ENCODE results near the gene TRDN. TPM values are rescaled to one million over a fixed set of nuclear protein-coding genes. Genes with fewer than 3 reads are reported as not detected.
A peak's percentile ranks its signal among the peaks of the same experiment; 100 is the strongest.
"Not testable (repeated sequence)": the region's sequence is repeated elsewhere in the genome, so short reads cannot be mapped to it uniquely, and the experiment has no call there.

The TRDN gene
- total RNA-seq, 1 experiment from 2014 or later = 10.4 TPM

DNA sequence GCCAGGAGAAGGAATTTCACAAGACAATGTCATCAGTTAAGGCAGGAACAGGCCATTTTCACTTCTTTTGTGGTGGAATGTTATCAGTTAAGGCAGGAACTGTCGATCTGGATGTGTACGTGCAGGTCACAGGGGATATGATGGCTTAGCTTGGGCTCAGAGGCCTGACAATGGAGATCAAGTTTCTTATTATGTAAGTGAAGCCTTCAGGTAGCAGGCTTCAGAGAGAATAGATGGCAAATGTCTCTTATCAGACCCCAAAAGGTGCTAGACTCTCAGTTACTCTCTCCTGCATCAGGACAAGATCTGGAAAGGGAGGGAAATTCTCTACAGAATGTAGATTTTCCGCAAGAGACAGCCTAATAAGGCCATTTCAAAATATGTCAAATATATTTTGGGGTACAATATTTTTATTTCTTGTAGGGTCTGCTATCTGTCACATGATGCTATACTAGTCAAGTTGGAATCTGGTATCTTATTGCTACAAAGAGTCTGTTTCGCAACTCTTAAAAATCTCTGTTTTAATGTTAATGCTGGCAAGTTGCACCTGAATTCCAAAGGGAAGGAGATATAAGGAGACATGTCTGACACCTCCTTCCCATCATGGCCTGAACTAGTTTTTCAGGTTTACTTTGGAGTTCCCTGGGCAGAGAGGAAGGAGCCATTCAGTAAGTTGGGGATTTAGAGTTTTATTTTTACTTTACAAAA is 48.8 kb downstream of the TRDN start:
- Histone ChIP-seq H3K79me2 (ENCODE audit: insufficient read depth, low read length) (no peaks in the 10 kb centered on the region; the same call in 1 of the 2 replicates), H3K4me2 (ENCODE audit: insufficient read depth, insufficient read length, low read length) (no peak overlapping the region), H3K79me1 (ENCODE audit: insufficient read depth, low read depth, low read length, poor library complexity, severe bottlenecking) (no peaks in the 10 kb centered on the region), H2AK5ac (ENCODE audit: insufficient read length, low read length) (no peak overlapping the region), H3K14ac (ENCODE audit: insufficient read depth, low read length) (no peak overlapping the region), H3K9ac (ENCODE audit: extremely low read depth, insufficient read length, low read length) (no peak overlapping the region), H3K56ac (ENCODE audit: insufficient read length, low read depth, low read length) (no peak overlapping the region), H3K4me1 (ENCODE audit: insufficient read depth, low read length) (no peaks in the 10 kb centered on the region; the same call in 1 of the 2 replicates), H3K27ac (ENCODE audit: insufficient read length, low read depth, low read length) (peak overlapping the region; percentile 47), H3K23me2 (ENCODE audit: insufficient read length, low read depth, low read length, poor library complexity, severe bottlenecking) (no peaks in the 10 kb centered on the region), H2BK15ac (ENCODE audit: low read depth, low read length) (no peak overlapping the region), H4K91ac (ENCODE audit: insufficient read length, low read depth, low read length) (no peak overlapping the region), H3K18ac (ENCODE audit: insufficient read length, low read depth, low read length) (no peak overlapping the region), H4K8ac (replicated peaks; ENCODE audit: insufficient read length, low read depth, low read length) (no peak overlapping the region), H2BK5ac (ENCODE audit: insufficient read length, low read length) (no peak overlapping the region), H3T11ph (ENCODE audit: low read length) (no peak overlapping the region), H3K23ac (ENCODE audit: insufficient read length, low read depth, low read length) (no peak overlapping the region), H4K20me1 (ENCODE audit: control insufficient read depth, insufficient read depth, insufficient read length) (no peaks in the 10 kb centered on the region), H3K4ac (ENCODE audit: low read depth, low read length) (no peak overlapping the region), H2BK120ac (ENCODE audit: low read depth, low read length, poor library complexity, severe bottlenecking) (no peak overlapping the region), H2BK20ac (ENCODE audit: low read depth, low read length, poor library complexity, severe bottlenecking) (no peak overlapping the region), H2BK12ac (ENCODE audit: insufficient read length, low read depth, low read length) (no peak overlapping the region), H3K27me3 (ENCODE audit: insufficient read depth, low read length) (no peaks in the 10 kb centered on the region), H4K5ac (ENCODE audit: insufficient read length, low read depth, low read length) (no peak overlapping the region), H3K9me3 (ENCODE audit: control insufficient read depth, low read depth, low read length) (no peaks in the 10 kb centered on the region), H2AFZ (ENCODE audit: low read length) (no peak overlapping the region)
- Mint-ChIP-seq H3K27ac (peak overlapping the region; percentile 81 to 86 (median 83)), H3K9me3 (peaks cover 14% of the 10 kb centered on the region in 2 experiments), H3K27me3 (ENCODE audit: low read depth) (peaks cover 2% of the 10 kb centered on the region; the same call in 1 of the 2 replicates), H3K4me3 (peak overlapping the region in 1 of 2 experiments; percentile 77; a peak in 2 of 5 replicates), H3K4me1 (peaks cover 33 to 61% of the 10 kb centered on the region in 2 experiments), H3K36me3 (ENCODE audit: insufficient read depth in 1 of 3, low read depth in 3 of 3) (peaks cover 6 to 17% (median 15%) of the 10 kb centered on the region in 3 experiments; a peak in 6 of 7 replicates)
- peak; percentile 27 for DNase-seq
- TF ChIP-seq, protein P1, sequence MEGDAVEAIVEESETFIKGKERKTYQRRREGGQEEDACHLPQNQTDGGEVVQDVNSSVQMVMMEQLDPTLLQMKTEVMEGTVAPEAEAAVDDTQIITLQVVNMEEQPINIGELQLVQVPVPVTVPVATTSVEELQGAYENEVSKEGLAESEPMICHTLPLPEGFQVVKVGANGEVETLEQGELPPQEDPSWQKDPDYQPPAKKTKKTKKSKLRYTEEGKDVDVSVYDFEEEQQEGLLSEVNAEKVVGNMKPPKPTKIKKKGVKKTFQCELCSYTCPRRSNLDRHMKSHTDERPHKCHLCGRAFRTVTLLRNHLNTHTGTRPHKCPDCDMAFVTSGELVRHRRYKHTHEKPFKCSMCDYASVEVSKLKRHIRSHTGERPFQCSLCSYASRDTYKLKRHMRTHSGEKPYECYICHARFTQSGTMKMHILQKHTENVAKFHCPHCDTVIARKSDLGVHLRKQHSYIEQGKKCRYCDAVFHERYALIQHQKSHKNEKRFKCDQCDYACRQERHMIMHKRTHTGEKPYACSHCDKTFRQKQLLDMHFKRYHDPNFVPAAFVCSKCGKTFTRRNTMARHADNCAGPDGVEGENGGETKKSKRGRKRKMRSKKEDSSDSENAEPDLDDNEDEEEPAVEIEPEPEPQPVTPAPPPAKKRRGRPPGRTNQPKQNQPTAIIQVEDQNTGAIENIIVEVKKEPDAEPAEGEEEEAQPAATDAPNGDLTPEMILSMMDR (conservative IDR thresholded peaks at IDR 0.05) = no peak
- WGBS (ENCODE audit: extremely low coverage, insufficient read length, low lambda C conversion rate) = no CpG with 5 or more reads among the region's 4 CpGs

DNA sequence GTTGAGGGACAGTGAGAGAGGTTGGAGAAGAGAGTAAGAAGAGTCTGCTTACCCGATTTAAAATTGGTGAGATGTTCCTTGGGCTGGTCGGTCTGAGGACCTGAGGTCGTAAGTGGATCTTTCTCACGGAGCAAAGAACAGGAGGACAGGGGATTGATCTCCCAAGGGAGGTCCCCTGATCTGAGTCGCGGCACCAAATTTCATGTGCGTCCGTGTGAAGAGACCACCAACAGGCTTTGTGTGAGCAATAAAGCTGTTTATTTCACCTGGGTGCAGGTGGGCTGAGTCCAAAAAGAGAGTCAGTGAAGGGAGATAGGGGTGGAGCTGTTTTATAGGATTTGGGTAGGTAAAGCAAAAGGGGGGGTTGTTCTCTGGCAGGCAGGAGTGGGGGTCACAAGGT is 49.3 kb downstream of the TRDN start:
- H3K18ac ChIP-seq (ENCODE audit: insufficient read length, low read depth, low read length); H3T11ph ChIP-seq (ENCODE audit: low read length); H2BK20ac ChIP-seq (ENCODE audit: low read depth, low read length, poor library complexity, severe bottlenecking); H3K4me1 ChIP-seq (ENCODE audit: insufficient read depth, low read length); H3K4me2 ChIP-seq (ENCODE audit: insufficient read depth, insufficient read length, low read length); H2AK5ac ChIP-seq (ENCODE audit: insufficient read length, low read length); H3K9me3 ChIP-seq (ENCODE audit: control insufficient read depth, low read depth, low read length); H3K79me2 ChIP-seq (ENCODE audit: insufficient read depth, low read length); H3K27me3 Mint-ChIP-seq (ENCODE audit: low read depth); H4K20me1 ChIP-seq (ENCODE audit: control insufficient read depth, insufficient read depth, insufficient read length); H3K23ac ChIP-seq (ENCODE audit: insufficient read length, low read depth, low read length); H3K27me3 ChIP-seq (ENCODE audit: insufficient read depth, low read length); H2BK12ac ChIP-seq (ENCODE audit: insufficient read length, low read depth, low read length); H2BK120ac ChIP-seq (ENCODE audit: low read depth, low read length, poor library complexity, severe bottlenecking); H3K79me1 ChIP-seq (ENCODE audit: insufficient read depth, low read depth, low read length, poor library complexity, severe bottlenecking); H3K23me2 ChIP-seq (ENCODE audit: insufficient read length, low read depth, low read length, poor library complexity, severe bottlenecking); H4K8ac ChIP-seq (replicated peaks; ENCODE audit: insufficient read length, low read depth, low read length); DNase-seq; H2BK5ac ChIP-seq (ENCODE audit: insufficient read length, low read length); H2BK15ac ChIP-seq (ENCODE audit: low read depth, low read length); H2AFZ ChIP-seq (ENCODE audit: low read length); H4K91ac ChIP-seq (ENCODE audit: insufficient read length, low read depth, low read length); H4K5ac ChIP-seq (ENCODE audit: insufficient read length, low read depth, low read length); H3K14ac ChIP-seq (ENCODE audit: insufficient read depth, low read length); H3K4ac ChIP-seq (ENCODE audit: low read depth, low read length); H3K56ac ChIP-seq (ENCODE audit: insufficient read length, low read depth, low read length): not testable (repeated sequence)
- no CpG with 5 or more reads among the region's 8 CpGs for WGBS (ENCODE audit: extremely low coverage, insufficient read length, low lambda C conversion rate)
- peaks cover 14% of the 10 kb centered on the region in 2 experiments for H3K9me3 Mint-ChIP-seq
- peak overlapping the region; percentile 65 to 83 (median 81); a peak in 6 of 7 replicates for H3K27ac Mint-ChIP-seq
- Histone ChIP-seq H3K9ac (ENCODE audit: extremely low read depth, insufficient read length, low read length) (peak overlapping the region; percentile 19), H3K27ac (ENCODE audit: insufficient read length, low read depth, low read length) (peak overlapping the region; percentile 47)
- H3K4me3 Mint-ChIP-seq = peak overlapping the region in 1 of 2 experiments; percentile 77; a peak in 2 of 5 replicates
- H3K36me3 Mint-ChIP-seq (ENCODE audit: insufficient read depth in 1 of 3, low read depth in 3 of 3) = peaks cover 6 to 17% (median 16%) of the 10 kb centered on the region in 3 experiments; a peak in 6 of 7 replicates
- H3K4me1 Mint-ChIP-seq = peaks cover 33 to 64% of the 10 kb centered on the region in 2 experiments
